Measurements from ENCODE around the gene RCOR3. TPM values are rescaled to one million over a fixed set of nuclear protein-coding genes. Genes with fewer than 3 reads are reported as not detected.
A peak's percentile ranks its signal among the peaks of the same experiment; 100 is the strongest.

Gene RCOR3
- total RNA-seq, 1 donor from 2014 or later, result 51.6 TPM

DNA sequence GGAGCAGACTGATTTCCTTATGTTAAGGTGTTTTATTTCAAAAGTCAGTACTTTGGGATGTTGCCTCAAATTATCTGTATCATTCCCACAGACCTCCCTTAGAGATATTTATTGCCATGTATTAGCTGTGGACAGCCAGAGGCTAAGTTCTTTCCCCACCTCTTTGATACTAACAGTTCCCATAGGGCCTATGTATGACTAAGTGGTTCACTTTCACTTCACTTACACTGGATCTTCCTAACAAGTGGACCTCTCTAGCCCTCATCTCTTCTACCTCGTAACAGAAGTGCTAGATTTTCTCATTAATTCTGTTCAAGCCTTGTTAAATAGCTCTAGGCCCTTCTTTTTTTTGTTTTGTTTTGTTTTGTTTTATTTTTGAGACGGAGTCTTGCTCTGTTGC lies 73.7 kb downstream of the RCOR3 start:
- TF ChIP-seq, protein P1, sequence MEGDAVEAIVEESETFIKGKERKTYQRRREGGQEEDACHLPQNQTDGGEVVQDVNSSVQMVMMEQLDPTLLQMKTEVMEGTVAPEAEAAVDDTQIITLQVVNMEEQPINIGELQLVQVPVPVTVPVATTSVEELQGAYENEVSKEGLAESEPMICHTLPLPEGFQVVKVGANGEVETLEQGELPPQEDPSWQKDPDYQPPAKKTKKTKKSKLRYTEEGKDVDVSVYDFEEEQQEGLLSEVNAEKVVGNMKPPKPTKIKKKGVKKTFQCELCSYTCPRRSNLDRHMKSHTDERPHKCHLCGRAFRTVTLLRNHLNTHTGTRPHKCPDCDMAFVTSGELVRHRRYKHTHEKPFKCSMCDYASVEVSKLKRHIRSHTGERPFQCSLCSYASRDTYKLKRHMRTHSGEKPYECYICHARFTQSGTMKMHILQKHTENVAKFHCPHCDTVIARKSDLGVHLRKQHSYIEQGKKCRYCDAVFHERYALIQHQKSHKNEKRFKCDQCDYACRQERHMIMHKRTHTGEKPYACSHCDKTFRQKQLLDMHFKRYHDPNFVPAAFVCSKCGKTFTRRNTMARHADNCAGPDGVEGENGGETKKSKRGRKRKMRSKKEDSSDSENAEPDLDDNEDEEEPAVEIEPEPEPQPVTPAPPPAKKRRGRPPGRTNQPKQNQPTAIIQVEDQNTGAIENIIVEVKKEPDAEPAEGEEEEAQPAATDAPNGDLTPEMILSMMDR (conservative IDR thresholded peaks at IDR 0.05), result no peak
- Mint-ChIP-seq H3K4me1 (peaks cover 27% of the 10 kb centered on the region), H3K4me3 (no peak overlapping the region), H3K9me3 (no peaks in the 10 kb centered on the region), H3K27ac (ENCODE audit: unreplicated experiment) (no peak overlapping the region), H3K36me3 (ENCODE audit: low read depth) (no peaks in the 10 kb centered on the region), H3K27me3 (ENCODE audit: low read depth) (peaks cover 6% of the 10 kb centered on the region)
- DNase-seq (ENCODE audit: low read depth, low spot score), result no peak

DNA sequence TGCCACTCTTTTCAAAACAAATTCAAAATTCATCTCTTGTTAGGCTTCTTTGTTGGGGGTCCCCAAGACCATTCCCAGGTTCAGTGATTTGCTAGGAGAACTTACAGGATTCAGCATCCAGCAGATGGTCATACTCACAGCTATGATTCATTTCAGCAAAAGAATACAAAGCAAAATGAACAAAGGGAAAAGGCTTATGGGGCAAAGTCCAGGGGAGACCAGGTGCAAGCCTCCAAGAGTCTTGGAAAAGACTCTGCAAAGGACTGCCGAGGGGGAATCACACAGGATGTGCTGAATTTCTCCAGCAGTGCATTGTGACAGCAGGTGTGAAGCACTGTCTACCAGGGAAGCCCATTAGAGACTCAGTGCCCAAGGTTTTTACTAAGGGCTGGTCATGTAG lies 74.7 kb downstream of the RCOR3 start:
- Mint-ChIP-seq H3K4me1 (peaks cover 21% of the 10 kb centered on the region), H3K27me3 (ENCODE audit: low read depth) (no peaks in the 10 kb centered on the region), H3K4me3 (no peak overlapping the region), H3K36me3 (ENCODE audit: low read depth) (no peaks in the 10 kb centered on the region), H3K27ac (ENCODE audit: unreplicated experiment) (peak overlapping the region; percentile 59), H3K9me3 (no peaks in the 10 kb centered on the region)
- DNase-seq (ENCODE audit: low read depth, low spot score), result no peak
- TF ChIP-seq, protein P1 (conservative IDR thresholded peaks at IDR 0.05), result no peak

DNA sequence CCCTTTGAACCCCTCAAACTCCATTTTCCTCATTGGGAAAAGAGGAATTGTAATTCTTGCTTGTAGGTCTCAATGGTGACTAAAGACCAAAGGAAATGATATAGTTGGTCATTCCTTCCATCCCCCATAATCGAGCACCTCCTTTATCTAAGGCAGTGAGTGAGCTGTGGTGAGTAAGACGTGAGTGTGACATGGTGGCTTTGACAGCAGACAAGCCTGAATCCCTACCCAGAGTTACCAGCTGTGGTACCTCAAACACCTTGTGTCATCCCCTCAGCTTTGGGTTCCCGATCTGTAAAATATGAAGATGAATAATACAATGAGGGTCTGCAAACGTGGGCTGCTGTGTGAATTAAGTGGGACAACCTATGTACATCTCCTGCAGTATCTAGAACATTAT lies 75.8 kb downstream of the RCOR3 start:
- H3K4me1 Mint-ChIP-seq, result peaks cover 21% of the 10 kb centered on the region
- no peak overlapping the region for H3K27ac Mint-ChIP-seq (ENCODE audit: unreplicated experiment)
- H3K36me3 Mint-ChIP-seq (ENCODE audit: low read depth), result no peaks in the 10 kb centered on the region
- H3K9me3 Mint-ChIP-seq, result no peaks in the 10 kb centered on the region
- TF ChIP-seq, protein P1 (conservative IDR thresholded peaks at IDR 0.05), result no peak
- H3K4me3 Mint-ChIP-seq, result no peak overlapping the region
- DNase-seq (ENCODE audit: low read depth, low spot score), result no peak
- H3K27me3 Mint-ChIP-seq (ENCODE audit: low read depth), result no peaks in the 10 kb centered on the region

DNA sequence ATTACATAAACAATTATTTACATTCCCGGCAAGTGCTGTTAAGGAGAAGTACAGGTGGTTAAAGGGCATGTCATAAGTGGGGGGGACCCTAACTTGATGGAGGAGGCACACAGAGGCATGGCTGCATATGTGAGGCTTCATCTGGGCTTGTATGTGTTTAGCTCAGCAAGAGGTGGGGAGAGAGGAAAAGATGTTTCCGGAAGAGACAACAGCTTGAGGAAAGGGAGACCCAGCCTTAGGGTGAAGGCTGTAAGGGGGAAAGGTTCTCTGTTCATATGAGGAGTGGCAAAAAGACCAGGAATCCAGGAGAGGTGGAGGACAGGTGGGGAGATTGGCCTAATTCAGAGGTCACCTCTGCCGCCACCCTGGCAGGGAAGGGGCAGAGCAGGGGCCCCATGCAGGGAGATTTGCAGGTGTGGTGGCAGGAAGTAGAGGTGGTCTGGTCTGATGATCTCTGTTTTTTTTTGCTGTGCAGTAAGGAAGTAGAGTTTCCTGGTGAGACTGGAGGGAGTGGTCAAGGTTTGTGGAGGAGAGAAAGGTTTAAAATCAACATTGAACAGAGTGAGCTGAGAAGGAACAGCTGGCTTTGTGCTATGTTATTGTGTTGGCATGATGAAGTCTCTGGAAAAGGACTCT lies 76.5 kb downstream of the RCOR3 start:
- no peak overlapping the region for H3K27ac Mint-ChIP-seq (ENCODE audit: unreplicated experiment)

DNA sequence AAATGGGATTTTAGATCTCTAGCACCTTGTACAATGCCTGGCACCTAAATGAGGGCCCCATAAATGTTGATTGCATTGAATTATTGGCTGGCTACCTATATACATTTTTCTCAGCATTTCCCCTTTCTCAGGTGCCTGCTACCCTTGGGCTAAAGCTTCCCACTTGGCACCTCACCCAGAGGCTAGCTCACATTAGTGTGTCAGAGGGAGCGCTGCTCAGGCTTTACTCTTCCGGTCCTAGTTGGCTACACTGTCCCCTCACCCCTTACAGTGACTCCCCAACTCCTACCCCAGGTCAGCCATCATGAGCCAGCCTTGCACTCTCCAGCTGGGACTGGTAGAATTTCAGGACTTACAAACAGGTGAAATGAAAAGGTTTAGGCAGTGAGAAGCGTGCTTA lies 77.0 kb downstream of the RCOR3 start:
- TF ChIP-seq, protein P1 (conservative IDR thresholded peaks at IDR 0.05), result no peak
- Mint-ChIP-seq H3K27ac (ENCODE audit: unreplicated experiment) (no peak overlapping the region), H3K36me3 (ENCODE audit: low read depth) (no peaks in the 10 kb centered on the region), H3K4me1 (peaks cover 12% of the 10 kb centered on the region), H3K27me3 (ENCODE audit: low read depth) (no peaks in the 10 kb centered on the region), H3K4me3 (no peak overlapping the region), H3K9me3 (no peaks in the 10 kb centered on the region)
- DNase-seq (ENCODE audit: low read depth, low spot score), result no peak

More for the DNA sequence above, 76.5 kb downstream of the RCOR3 start:
- H3K9me3 Mint-ChIP-seq, result no peaks in the 10 kb centered on the region
- no peaks in the 10 kb centered on the region for H3K27me3 Mint-ChIP-seq (ENCODE audit: low read depth)
- peaks cover 17% of the 10 kb centered on the region for H3K4me1 Mint-ChIP-seq
- no peak for DNase-seq (ENCODE audit: low read depth, low spot score)
- H3K36me3 Mint-ChIP-seq (ENCODE audit: low read depth), result no peaks in the 10 kb centered on the region
- no peak overlapping the region for H3K4me3 Mint-ChIP-seq
- TF ChIP-seq, protein P1 (conservative IDR thresholded peaks at IDR 0.05), result no peak
